GM18909 (cell line): ENCODE measurements around the gene NCOA7.
"Not testable (repeated sequence)": the region's sequence is repeated elsewhere in the genome, so short reads cannot be mapped to it uniquely, and the experiment has no call there.

Experiments
- ATAC-seq: cut with Tn5 transposase; IDR thresholded peaks from one replicate; pipeline ENCODE4 v1.9.1; 2021; ENCODE audit warnings: mild to moderate bottlenecking; ENCODE audit not compliant: unreplicated experiment, poor library complexity

Gene NCOA7

DNA sequence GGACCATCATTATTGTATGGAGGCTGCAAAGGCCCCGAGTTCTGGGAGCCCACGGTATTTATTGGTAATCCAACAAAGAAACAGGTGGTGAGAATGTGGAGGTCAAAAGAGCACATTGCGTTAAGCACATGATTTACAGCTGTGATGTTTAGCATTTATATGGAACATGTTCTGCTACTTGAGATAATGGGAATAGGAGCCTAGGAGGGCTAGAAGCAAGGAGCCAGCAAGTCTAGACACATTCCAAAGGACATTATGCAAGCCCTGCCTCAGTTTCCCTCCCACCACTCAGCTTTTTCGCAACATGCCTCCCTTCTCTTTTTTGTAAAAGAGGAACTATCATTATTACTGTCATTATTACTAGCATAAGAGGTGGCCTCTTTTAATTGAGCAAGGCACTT is 120.3 kb downstream of the NCOA7 start:
- not testable (repeated sequence) for ATAC-seq

DNA sequence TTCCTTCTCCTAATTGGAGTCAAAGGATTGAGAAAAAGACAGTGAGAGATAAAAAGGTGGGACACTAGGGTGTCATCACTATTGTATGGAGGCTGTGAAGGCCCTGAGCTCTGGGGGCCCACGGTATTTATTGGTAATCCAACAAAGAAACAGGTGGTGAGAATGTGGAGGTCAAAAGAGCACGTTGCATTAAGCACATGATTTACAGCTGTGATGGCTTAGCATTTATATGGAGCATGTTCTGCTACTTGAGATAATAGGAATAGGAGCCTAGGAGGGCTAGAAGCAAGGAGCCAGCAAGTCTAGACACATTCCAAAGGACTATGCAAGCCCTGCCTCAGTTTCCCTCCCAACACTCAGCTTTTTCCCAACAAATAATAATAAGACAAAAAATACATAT is 121.7 kb downstream of the NCOA7 start:
- not testable (repeated sequence) for ATAC-seq

DNA sequence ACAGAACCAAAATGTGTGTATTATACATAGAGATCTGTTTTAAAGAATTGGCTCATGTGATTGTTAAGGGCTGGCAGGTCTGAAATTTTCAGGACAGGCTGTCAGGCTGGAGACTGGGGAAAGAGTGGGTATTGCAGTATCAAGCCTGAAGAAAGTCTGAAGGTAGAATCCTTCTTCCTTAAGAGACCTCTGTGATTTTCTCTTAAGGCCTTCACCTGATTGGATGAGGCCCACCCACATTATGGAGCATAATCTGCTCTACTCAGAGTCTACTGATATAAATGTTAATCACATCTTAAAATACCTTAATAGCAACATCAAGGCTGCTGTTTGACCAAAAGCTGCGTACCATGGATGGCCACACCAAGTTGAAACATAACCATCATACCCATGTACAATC is 122.4 kb downstream of the NCOA7 start:
- ATAC-seq = no peak

DNA sequence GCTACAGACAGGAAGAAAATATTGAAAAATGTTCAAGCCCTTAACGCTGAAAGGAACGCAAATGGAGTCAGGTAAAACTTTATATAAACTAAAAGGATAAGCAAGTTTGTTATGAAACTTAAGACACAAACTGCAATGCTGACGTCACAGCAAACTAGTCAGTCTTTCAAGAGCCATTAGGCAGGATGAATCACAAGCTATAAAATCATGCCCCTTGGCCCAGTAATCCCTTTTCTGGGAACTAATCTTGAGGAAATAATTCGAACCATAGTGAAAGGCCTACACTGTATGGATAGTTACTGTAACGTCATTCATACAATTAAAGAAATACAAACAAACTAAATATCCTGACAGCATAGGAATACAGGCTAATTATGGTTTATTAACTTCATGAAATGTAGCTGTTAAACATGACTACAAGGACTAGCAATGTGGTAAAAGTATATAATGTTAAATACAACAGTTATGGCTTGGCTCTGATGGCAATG is 123.1 kb downstream of the NCOA7 start:
- no peak for ATAC-seq

DNA sequence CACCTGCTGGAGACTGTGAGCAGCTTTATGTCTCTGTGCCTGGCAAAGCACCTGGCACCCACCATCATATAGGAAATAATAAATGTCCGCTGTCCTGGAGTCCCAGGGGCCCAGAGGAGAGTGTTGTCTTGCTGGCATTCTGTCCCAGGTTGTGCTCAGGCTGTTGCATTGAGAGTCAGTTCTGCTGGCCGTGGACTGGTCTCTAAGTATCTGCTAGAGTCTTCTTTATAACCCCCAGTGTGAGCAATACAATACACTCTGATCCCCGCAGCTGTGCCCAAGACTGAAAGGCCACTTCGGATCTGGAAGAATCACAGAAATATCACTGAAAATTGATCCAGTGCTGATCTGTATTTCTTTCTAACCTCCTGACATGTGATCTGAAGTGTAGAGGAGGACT is 127.5 kb downstream of the NCOA7 start:
- ATAC-seq = no peak

DNA sequence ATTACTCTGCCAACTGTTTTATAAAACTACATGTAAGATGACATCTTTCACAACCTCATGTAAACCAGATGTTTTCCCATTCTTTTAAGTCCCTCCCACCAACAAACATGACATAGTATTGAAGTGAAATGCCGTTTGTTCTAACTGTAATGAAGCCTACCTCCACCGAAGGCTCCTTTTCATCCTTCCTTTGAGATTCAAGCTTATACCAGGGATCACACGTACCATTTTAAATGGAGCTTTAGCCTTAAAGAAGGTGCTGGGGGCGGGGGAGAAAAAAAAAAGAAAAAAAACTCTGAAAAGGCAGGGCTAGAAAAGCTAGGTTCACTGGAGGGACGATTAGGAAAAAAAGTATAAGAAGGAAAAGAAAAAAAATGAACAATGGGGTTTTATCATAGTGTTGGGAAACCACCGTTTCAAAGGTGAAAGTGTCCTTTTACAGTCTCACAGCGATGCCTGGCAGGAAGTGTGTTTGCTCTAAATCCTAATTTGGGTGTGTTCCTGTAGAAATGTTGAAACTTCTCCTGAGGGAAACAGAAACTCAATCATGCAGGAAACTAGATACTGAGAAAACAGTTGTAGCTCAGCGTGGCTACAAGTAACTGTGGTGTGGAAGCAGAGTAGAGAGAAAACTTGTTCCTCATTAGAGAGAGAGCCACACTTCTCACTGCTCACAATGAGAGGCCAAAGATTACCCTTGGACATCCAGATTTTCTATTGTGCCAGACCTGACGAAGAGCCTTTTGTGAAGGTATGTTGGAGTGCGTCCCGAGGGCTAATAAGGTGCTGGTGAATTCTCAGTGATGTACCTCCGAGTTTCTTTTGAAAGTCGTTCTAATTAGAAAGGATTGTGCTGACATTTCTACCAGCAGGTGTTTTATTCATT is 128.2 kb downstream of the NCOA7 start:
- peak; percentile 98 for ATAC-seq

DNA sequence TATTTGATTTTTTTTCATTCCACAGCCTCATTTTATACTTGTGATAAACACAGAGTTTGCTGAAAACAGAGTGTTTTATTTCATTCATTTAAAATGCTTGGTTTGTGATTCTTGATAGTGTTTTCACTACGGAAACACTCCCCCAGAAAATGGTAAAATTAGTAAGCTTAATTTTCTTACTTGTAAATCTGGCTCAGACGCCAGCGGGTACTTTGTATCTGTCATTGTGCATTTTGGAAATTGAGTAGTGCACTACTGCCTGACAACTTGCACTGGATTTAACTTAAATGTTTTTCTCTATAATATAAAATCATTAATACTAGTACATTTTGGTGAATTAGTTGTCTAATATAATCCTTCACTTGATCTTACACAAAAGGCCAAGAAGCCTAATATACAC is 128.9 kb downstream of the NCOA7 start:
- ATAC-seq = no peak

DNA sequence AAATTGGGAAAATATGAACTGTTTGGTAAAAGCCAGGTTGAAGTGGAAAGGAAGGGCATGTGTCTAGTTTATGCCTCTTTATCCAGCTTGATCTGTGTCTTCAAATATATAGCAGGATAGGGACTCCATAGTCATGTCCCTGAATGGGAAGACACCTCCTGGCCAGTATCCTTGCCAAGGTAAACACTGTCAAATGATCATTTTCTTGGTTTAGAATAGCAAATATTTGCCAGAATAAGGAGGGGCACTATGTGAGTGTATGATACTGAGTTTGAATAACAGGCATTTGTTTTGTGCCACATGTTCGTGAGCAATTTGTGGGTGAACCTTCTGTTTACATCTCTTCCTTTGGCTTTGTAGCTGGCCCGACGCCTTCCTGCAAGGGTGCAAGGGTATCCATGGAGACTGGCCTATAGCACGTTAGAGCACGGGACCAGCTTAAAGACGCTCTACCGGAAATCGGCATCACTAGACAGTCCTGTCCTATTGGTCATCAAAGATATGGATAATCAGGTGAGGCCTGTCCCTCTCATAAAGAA is 131.6 kb downstream of the NCOA7 start:
- no peak for ATAC-seq

DNA sequence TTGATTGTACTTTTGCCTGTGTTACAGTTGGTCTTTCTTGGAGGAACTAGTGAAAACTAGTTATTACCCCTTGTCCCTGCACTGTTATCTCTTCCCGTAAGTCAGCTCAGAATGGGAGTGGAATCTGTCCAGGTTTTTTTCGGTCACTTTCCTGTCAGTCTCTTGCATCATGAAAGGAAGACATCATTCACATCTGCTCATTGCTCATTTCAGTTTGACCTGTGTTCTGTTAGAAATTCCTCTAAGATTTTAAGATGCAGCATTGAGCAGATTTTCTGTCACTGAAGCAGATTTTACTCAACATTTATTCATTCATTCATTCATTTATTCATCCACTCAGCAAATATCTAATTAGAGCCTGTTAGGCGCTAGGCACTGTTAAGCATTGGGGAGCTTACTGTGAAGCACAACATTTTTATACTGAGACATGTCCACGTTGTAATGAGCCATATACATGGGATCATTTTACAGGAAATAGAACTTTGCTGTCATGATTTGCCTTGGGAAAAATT is 132.7 kb downstream of the NCOA7 start:
- no peak for ATAC-seq

DNA sequence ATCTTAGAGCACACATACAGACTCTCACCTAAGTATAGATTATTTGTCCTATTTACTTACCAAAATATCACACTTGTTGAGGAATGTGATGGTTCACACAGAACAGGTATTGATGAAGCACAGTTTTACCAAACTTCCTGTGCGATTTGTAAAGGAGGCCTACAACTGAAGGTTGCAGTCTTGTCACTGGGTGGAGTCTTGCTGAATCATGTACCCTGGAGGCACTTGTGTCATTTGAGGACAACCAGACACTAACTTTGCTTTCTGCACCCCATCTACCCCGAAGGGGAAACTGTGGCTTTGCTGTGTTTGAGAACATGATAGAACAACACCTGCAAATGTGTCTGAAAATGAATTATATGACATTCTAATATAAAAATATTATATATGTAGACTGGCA is 133.4 kb downstream of the NCOA7 start:
- ATAC-seq = no peak

DNA sequence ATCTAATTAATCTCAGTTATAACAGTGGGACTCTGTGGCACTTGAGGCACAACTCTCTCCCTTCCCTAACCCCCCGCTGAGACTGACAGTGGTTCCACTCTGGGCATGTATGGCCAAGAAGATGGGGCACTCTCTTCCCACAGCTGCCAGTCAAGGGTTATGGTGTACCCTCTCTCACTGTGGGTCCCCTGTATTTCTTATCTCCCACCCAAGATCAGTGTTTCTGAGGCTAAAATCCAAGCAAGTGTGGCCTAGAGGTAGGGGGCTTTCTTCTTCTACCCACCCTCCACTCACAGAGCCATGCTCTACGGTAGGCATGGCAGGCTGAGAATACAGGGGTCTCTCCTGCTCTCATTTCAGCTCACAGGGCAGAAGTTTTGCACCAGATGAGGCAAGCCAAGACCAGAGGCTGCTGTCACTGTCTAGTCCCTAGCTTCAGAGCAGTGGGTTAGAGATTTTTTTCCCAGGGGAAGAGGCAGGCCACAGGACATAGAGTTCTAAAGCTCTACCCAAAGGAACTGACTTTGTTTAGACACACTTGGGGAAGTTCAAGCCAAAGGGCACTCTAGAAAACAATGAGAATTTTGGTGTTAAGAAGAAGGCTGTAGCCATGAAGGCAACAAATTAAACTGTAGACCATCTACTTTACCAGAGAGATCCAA is 134.1 kb downstream of the NCOA7 start:
- no peak for ATAC-seq

DNA sequence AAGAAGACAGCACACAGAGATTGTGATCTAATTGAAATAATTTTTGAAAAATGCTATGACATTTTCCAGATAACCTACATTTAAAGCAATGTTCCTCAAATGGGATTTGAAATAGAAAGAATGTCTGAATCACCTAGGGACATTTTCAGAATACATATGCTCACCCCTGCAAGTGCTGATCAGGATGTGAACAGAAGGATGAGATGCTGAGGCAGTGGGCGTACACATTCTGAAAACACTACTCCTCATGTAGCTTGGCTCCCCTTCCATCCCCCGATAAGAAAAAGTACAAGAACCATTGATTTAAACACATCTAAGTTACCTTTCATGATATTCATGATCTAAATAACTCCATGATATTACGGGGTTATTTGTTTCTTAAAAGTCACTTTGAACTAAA is 136.0 kb downstream of the NCOA7 start:
- no peak for ATAC-seq

DNA sequence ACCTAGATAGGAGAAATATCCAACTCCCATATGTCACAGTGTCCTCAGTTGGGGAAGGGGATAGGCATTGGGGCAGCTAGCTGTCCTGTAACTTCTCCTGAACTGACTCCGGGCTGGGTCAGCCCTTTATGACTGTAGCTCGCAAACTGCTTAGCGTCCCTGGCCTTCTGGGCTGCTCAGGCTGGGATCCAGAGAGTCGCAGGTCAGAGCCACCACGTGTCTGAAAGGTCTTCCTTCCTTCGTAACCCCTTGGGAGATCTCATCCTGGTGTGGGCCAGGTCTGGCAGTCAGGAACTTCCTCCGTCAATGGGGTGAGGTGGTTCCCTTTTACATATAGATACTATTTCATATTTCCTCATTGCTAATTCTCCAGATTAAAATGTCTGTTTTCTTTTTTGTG is 137.0 kb downstream of the NCOA7 start:
- no peak for ATAC-seq

DNA sequence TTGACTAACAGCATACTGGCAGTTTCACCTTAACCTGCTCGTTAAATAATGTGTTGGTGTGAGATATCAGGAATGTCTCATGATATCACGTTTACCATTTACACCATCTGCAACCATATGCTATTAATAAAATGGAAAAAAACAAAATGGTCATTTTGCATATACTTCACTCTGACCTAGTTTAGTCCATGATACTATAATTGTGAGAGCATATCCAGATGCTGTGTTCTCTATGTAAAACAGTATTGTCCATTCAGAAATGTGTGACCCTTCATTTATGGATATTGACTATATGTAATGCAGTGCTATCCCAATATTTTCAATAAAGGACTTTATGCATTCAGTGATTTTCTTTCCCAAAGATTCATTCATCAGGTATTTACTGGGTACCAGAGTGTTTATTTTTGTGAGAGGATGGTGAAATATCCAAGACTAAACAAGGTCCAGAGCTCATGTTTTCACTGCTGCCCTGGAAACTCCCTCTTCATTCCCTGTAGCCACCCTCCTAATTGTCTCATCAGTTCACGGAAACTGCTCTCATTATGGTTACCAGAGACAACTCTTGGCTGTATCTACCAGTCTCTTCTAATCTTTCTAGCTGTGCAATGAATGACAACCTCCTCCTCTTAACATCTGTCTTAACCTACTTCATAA is 140.1 kb downstream of the NCOA7 start:
- ATAC-seq = no peak

DNA sequence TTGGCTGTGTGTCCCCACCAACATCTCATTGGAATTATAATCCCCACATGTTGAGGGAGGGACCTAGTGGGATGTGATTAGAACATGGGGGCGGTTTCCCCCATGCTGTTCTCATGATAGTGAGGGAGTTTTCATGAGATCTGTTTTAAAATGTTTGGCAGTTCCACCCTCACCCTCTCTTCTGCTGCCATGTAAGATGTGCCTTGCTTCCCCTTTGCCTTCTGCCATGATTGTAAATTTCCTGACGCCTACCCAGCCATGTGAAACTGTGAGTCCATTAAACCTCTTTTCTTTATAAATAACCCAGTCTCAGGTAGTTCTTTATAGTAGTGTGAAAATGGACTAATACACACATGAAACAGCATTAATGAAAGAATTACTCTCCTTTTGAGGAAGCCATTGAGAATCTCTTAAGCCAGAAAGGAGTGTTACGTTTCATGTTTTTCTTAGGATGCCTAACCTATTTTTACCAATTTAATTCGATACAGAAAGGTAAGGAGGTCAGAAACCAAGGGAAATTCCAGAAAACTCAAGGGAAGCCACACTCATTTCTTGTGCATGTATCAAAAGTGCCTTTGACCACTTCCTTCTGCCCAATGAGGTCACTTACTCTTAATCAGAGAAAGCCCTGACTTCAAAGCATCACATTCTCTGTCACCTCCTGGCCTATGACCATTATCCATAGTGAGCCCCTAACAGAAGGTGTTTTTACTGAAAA is 141.1 kb downstream of the NCOA7 start:
- ATAC-seq = peak; percentile 83

DNA sequence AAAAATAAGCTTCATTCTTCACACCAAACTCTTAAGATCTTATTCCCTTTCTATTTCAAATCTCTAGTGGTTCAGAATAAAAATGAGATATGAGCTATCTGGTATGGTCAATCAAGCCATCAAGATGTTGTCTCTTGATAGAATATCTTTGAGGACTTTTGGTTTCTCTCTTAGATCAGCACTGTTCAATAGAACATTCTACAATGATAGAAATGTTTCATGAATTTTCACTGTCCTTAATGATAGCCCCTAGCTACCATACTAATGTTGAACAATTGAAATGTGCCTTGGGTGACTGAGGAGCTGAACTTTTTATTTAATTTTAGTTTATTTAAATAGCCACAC is 141.7 kb downstream of the NCOA7 start:
- ATAC-seq = peak; percentile 28

DNA sequence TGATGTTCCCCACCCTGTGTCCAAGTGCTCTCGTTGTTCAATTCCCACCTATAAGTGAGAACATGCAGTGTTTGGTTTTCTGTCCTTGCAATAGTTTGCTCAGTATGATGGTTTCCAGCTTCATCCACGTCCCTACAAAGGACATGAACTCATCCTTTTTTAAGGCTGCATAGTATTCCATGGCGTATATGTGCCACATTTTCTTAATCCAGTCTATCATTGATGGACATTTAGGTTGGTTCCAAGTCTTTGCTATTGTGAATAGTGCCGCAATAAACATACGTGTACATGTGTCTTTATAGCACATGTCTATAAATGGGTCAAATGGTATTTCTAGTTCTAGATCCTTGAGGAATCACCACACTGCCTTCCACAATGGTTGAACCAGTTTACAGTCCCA is 144.8 kb downstream of the NCOA7 start:
- ATAC-seq = not testable (repeated sequence)

DNA sequence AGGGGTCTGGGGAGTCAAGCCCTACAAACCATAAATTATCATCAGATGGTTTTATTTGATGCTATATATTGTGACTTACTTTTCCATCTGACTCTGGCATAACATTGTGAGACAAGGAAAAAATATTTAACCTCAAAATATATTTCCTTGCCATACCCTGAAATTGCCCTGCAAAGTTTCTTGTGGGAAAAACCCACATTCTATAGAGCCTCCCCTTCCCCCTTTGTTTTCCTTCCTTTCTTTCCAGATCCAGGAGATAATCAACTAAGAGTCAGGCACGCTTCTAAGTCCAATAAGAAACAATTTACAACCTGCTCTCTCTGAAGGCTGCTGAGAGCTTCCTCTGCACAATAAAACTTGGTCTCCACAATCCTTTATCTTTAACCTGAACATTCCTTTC is 148.3 kb downstream of the NCOA7 start:
- no peak for ATAC-seq

DNA sequence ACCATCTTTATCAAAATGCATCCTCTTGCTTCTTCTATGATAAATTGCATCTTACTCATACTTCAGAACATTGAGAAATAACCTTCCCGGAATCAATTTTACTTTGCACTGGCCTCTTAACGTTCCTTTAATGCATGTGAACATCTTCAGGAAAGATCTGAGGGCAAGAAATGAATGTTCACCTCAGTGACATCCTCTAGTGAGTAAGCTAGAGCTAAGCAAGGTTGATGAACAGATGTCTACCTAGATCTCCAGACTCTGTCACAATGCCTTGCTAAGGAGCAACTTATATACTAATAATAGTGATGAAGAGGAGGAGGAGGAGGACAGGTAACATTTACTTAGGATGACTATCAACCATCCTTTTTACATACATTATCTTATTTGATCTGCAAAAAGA is 149.0 kb downstream of the NCOA7 start:
- no peak for ATAC-seq
